ENCODE measurements around the gene DDX60.
"Not testable (repeated sequence)": the region's sequence is repeated elsewhere in the genome, so short reads cannot be mapped to it uniquely, and the experiment has no call there.

DDX60 gene

GRCh38 chr4:168285850-168286249, 32.7 kb downstream of the DDX60 start:
- DNase-seq = not testable (repeated sequence)

DNA sequence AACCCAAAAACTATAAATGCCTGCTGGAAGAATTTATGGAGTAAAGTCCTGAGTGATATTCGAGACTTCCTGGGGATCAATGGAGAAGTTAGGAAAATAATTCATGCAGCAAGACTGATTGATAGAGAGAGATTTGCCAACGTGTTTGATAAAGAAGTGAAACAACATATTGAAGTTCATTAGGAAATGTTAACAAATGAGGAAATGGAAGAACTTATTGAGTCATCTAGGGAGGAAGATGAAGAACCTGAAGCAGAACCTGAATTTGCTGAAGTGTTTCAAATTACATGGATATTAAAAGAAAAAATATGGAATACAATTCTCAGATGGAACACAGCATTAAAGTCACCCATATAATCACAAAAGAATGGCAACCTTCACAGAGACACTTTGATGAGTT, 39.0 kb downstream of the DDX60 start:
- no peak for DNase-seq

- DNase-seq = no peak
Observed at GRCh38 chr4:168275836-168276235, 42.7 kb downstream of the DDX60 start.

DNA sequence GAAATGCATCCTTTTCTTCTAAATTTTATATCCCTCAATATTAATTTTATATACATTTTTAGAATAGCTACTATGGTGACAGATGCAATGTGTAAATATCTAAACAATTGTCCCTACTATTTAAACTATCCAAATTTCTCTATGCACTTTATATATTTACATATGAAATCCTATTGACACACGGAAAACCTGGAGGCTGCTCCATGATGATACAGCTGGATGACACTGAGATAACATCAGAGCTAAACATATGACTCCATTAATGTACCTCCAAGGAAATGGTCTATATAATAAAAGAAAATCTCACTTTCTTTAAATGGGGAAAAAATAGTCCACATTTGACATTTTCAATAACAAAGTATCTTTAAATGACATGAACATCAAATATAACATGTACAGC, 43.7 kb downstream of the DDX60 start:
- no peak for DNase-seq

DNA sequence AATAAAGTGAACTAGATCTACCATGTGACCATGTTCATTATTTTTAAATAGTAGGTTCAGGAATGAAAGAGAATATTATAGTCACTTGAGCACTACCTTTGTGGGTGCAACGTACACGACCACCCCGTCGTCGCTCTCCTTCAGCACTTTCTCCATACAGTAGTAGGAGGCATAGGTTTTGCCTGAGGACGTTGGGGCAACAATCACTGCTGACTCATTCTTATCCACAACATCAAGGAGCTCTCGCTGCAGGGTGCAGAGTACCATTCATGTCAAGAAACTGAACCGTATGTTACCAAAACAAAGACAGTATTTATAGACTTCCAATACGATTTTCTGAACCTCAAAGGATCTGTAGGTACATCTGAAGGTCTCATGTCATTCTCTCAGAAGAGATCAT, 44.7 kb downstream of the DDX60 start:
- DNase-seq = no peak

- DNase-seq = no peak
Observed at GRCh38 chr4:168272488-168272887, 46.1 kb downstream of the DDX60 start.

DNA sequence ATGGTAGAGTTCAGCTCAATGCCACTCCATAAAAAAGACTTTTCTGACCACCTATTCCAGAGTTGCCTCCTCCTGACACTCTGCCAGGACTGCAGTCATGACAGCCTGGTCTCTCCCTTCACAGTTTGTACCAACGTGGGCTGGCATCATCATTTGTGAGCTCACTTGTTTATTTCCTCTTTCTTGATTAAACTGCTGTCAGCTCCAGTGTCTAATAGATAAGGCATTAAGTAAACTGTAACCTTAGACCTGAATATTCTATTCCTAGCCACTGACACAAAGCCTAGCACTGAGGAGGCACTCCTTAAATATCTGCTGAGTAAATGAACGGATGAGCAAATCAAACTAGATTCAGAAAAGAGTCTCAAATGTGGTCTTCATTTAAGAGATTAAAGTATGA, 48.7 kb downstream of the DDX60 start:
- no peak for DNase-seq

GRCh38 chr4:168265327-168265726, 53.2 kb downstream of the DDX60 start:
- DNase-seq = no peak

DNA sequence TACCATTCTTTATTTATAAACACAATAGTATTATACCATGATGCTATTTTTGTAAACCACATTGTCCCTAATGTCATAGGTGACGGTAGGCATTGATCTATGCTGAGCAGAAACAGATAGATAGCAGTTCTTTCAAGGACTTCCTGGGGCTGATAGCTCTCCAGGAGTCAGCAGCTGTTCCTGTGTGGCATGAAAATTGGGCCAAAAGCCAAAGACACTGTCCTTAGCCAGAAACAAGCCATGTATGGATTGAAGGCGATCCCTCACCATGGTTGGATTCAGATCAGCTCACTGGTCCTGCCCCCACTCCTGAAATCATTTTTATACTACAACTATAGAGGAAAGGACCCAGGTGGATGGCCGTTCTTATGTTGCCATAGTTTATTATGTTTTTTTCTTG, 53.6 kb downstream of the DDX60 start:
- DNase-seq = peak; percentile 31

DNA sequence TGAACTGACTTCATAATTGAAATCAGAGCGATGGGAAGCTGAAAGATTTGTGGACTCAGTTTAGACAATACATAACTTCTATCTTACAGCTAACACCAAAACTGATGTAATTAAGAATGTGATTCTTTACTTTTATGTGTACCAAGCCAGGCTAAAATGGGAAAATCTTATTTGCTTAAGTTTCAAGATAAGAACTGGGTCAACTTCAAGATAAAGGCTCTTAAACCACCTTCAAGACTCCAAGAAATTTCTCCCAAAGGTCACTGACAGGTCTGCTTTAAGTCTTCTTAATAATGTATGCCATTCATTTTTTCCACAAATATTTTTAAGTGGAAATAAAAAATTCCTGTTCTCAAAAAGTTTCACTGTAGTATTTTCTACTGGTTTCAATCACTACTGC, 55.5 kb downstream of the DDX60 start:
- no peak for DNase-seq

DNA sequence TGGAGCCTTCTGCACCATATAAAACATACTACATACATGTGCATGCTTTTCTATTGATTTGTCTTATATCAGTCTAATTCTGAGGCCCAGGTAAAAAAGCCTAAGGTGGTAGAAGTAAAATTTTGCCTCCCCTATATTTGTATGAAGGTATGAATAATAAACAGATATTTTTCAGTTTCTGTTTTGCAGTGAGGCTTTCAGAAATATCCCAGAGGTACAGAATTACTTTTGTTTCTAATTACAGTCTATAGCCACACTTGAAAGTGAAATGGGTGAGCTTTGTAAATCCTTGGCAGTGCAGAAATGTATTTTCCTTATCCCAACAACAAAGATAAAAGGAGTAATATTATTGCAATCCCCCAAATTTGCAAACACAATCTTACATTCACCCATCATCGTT, 59.5 kb downstream of the DDX60 start:
- DNase-seq = no peak

- no peak for DNase-seq
Observed at GRCh38 chr4:168257768-168258167, 60.8 kb downstream of the DDX60 start.

DNA sequence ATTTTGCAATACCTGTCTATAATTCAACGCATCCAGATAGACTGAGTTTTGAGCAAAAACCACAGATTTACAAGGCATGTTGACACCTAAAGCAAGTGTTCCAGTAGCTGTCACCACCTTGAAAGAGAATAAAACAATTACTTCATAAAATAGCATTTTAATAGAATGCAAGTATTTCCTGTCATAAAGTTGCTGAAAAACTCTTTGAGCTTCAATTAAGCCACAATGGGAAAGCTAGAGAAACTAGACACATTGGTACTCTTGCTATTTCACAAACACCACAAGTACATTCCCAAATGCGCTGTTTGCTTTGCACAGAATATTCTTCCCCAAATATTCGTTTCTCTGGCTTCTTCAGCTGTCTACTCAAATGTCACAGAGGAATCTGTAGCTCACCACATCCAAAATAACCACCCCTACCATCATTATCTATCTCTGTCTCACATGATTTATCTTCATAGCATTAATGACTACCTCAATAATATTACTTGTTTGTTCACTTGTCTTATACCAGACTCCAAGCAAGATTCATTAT, 70.3 kb downstream of the DDX60 start:
- DNase-seq = no peak

- no peak for DNase-seq
Observed at GRCh38 chr4:168247603-168248002, 70.9 kb downstream of the DDX60 start.

DNA sequence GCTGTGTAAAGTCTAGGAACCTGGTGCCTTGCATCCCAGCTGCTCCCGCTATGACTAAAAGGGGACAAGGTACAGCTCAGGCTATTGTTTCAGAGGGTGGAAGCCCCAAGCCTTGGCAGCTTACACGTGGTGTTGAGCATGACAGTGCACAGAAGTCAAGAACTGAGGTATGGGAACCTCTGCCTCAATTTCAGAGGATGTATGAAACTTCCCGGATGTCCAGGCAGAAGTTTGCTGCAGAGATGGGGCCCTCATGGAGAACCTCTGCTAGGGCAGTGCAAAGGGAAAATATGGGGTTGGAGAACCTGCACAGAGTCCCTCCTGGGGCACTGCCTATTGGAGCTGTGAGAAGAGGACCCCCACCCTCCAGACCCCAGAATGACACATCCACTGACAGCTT, 76.6 kb downstream of the DDX60 start:
- no peak for DNase-seq

DNA sequence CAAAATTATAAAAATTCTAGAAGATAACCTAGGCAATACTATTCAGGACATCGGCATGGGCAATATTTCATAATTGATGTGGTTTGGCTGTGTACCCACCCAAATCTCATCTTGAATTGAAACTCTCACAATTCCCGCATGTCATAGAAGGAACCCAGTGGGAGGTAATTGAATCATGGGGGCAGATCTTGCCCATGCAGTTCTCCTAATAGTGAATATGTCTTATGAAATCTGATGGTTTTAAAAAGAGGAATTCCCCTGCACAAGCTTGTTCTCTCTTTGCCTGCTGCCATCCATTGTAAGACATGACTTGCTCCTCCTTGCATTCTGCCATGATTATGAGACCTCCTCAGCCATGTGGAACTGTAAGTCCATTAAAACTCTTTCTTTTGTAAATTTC, 77.7 kb downstream of the DDX60 start:
- DNase-seq = no peak

DNA sequence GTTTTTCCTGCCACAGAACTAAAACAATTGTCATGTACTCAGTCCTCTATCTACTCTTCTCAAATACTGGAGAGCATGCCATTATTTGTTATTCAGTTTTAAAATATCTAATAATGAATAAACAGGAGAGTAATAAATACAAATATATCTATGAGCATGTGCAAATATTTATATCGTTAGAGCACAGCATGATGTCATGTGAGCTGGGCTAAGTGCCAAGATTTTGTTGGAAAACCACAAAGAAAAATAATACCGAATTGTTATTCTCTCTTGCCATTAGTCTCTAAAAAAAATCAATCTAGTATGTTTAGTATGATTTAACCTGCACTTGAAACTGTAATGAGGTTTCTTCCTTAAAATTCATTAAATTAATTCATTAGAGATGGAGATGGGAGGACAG, 97.3 kb downstream of the DDX60 start:
- DNase-seq = no peak

DNA sequence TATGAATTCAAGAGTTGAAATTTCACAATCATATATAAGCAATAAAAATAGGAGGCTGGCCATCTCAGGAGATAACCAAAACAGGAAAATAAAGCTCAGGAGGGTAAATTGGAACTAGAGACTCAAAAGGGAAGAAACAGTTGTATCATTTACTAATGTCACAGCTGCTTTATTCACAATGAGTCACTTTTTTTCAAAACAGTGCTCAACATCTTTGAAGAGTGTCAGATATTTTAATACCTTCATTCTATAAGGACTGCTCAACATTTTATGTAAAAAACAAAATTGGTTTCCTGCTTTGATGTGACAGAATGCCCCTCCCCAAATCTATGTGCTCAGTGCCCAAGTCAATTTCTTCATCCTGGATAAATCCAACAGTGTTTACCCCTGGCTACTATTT, 97.7 kb downstream of the DDX60 start:
- no peak for DNase-seq

- DNase-seq = no peak
Observed at GRCh38 chr4:168218645-168219044, 99.9 kb downstream of the DDX60 start.

DNA sequence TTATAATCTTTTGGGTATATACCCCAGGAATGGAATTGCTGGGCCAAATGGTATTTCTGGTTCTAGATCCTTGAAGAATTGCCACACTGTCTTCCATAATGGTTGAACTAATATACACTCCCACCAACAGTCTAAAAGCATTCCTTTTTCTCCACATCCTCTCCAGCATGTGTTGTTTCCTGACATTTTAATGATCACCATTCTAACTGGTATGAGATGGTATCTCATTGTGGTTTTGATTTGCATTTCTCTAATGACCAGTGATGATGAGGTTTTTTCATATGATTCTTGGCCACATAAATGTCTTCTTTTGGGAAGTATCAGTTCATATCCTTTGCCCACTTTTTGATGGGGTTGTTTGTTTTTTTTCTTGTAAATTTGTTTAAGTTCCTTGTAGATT, 105.0 kb downstream of the DDX60 start:
- not testable (repeated sequence) for DNase-seq

DNA sequence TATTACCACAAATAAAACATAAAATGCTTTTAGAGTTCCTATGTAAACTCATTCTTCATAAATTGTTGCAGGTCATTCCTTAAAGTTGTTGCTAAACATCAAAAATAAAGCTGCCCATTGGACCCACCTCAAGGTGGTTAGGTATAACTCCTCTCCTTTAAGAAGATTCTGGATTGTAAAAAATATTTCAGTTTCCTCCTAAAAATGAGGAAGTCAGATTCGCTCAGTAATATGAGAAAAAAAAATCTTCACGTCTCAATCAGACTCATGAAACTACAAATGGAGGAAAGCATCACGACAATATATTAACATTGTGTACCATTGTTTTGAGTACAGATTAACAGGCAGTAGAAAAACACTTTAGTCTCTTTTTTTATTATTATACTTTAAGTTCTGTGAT, 105.9 kb downstream of the DDX60 start:
- no peak for DNase-seq

- DNase-seq = no peak
Observed at GRCh38 chr4:168208957-168209614, 109.5 kb downstream of the DDX60 start.

- no peak for DNase-seq
Observed at GRCh38 chr4:168203233-168203911, 115.2 kb downstream of the DDX60 start.

DNA sequence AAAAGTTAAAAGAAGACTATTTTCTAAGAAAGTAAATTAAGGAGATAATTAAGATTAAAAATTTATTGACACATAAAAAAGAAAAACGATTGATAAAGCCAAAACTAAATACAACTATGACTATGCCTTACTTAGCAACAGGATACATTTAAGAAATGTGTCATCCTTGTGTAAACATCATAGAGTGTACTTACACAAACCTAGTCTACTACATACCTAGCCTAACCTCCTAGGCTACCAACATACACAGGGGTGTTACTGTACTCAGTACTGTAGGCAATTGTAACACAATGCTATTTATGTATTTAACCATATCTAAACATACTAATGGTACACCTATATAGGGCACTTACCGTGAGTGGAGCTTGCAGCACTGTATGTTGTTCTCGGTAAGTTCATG, 117.9 kb downstream of the DDX60 start:
- no peak for DNase-seq

All from DMS 273 treated with DMSO at 0.1 percent for 48 hours (cell line).